Measurements from ENCODE around the gene DCLK2. TPM values are rescaled to one million over a fixed set of nuclear protein-coding genes. Genes with fewer than 3 reads are reported as not detected.

DCLK2 gene
- total and polyA plus RNA-seq, 2 of the 8 experiments (the other 6 are each of a cell fraction or from before 2014, with no cell fraction given): 0.32 to 0.37 TPM

- FAIRE-seq (no peak), DNase-seq (ENCODE audit: low read depth in 1 of 2, low spot score in 2 of 2) (no peak)
- Histone ChIP-seq H4K91ac (replicated peaks; ENCODE audit: insufficient read length, low read length) (no peak overlapping the region), H3K27ac (ENCODE audit: low read depth, low read length) (no peak overlapping the region), H3K79me1 (ENCODE audit: low read depth, low read length) (no peaks in the 10 kb centered on the region), H4K5ac (ENCODE audit: insufficient read length, low read depth, low read length) (no peak overlapping the region), H3K4me1 (replicated peaks in 1 of 4; ENCODE audit: control insufficient read depth in 3 of 4, insufficient read depth in 4 of 4, low read length in 3 of 4) (no peaks in the 10 kb centered on the region), H3K18ac (ENCODE audit: extremely low read depth, low read length) (no peak overlapping the region), H3K23me2 (ENCODE audit: low read depth, low read length) (no peaks in the 10 kb centered on the region), H3K4ac (replicated peaks; ENCODE audit: insufficient read length, low read depth, low read length) (no peak overlapping the region), H3K23ac (ENCODE audit: insufficient read length) (no peak overlapping the region), H3K9ac (replicated peaks in 1 of 4; ENCODE audit: extremely low read depth in 1 of 4, low read depth in 3 of 4, low read length in 3 of 4) (no peak overlapping the region), H2BK120ac (replicated peaks; ENCODE audit: low read depth, low read length) (no peak overlapping the region), H2BK15ac (ENCODE audit: low read length) (no peak overlapping the region), H3K56ac (replicated peaks; ENCODE audit: insufficient read length, low read depth, low read length) (no peak overlapping the region), H3K9me3 (ENCODE audit: insufficient read depth in 2 of 2, low read depth in 1 of 2, low read length in 1 of 2) (no peaks in the 10 kb centered on the region; a peak in 1 of 4 replicates), H3K4me3 (ENCODE audit: extremely low read depth in 1 of 4, insufficient read depth in 2 of 4, low read depth in 3 of 4, low read length in 4 of 4) (no peak overlapping the region), H3K4me2 (ENCODE audit: insufficient read depth in 1 of 2, low read depth in 2 of 2, low read length in 2 of 2) (no peak overlapping the region), H2AK5ac (ENCODE audit: low read depth, low read length) (no peak overlapping the region), H2AFZ (ENCODE audit: low read length) (no peak overlapping the region), H4K8ac (ENCODE audit: extremely low read depth, insufficient read depth, low read length) (no peak overlapping the region), H3K36me3 (ENCODE audit: control insufficient read depth in 2 of 4, insufficient read depth in 4 of 4, low read length in 3 of 4) (no peaks in the 10 kb centered on the region), H3K27me3 (replicated peaks in 1 of 4; ENCODE audit: control insufficient read depth in 3 of 4, extremely low read depth in 1 of 4, insufficient read depth in 3 of 4, low read length in 3 of 4) (no peaks in the 10 kb centered on the region), H2BK12ac (ENCODE audit: low read depth, low read length) (no peak overlapping the region), H4K20me1 (replicated peaks in 1 of 2; ENCODE audit: control insufficient read depth in 1 of 2, insufficient read depth in 2 of 2, low read length in 2 of 2) (no peaks in the 10 kb centered on the region), H3K79me2 (ENCODE audit: control insufficient read depth in 1 of 2, insufficient read depth in 2 of 2, low read length in 2 of 2) (no peaks in the 10 kb centered on the region), H2BK5ac (ENCODE audit: low read depth, low read length) (no peak overlapping the region), H3K14ac (ENCODE audit: insufficient read length) (no peak overlapping the region), H2BK20ac (ENCODE audit: low read length) (no peak overlapping the region)
- WGBS, 2 experiments (ENCODE audit: extremely low coverage in 1 of 2, insufficient coverage in 1 of 2, insufficient read length in 1 of 2, insufficient replicate concordance in 2 of 2, low coverage in 1 of 2, low lambda C conversion rate in 2 of 2, missing lambda C conversion rate in 1 of 2): 90% methylated on average over 4 of the region's 4 CpGs; no CpG with 5 or more reads in 1 of the 2 experiments
- ChIA-PET POLR2A (ENCODE audit: partially characterized antibody) (no interaction called here), CTCF (ENCODE audit: partially characterized antibody) (no interaction called here)
- TF ChIP-seq TCF12 (IDR thresholded peaks at IDR 0.05; ENCODE audit: low read depth, low read length) (no peak), HDAC2 (IDR thresholded peaks at IDR 0.05; ENCODE audit: borderline replicate concordance in 1 of 2, low read depth in 2 of 2, low read length in 2 of 2) (no peak), RFX5 (IDR thresholded peaks at IDR 0.05; ENCODE audit: borderline replicate concordance, low read depth, low read length) (no peak), USF2 (IDR thresholded peaks at IDR 0.05; ENCODE audit: low read length) (no peak), KDM4A (IDR thresholded peaks at IDR 0.05; ENCODE audit: low read depth, low read length, severe bottlenecking) (no peak), CTCF (IDR thresholded peaks at IDR 0.05; ENCODE audit: control extremely low read depth in 1 of 3, insufficient read depth in 1 of 3, low read depth in 1 of 3, low read length in 3 of 3) (no peak), SRF (IDR thresholded peaks at IDR 0.05; ENCODE audit: low read depth, low read length) (no peak), BCL11A (IDR thresholded peaks at IDR 0.05; ENCODE audit: low read depth in 2 of 2, low read length in 2 of 2) (no peak), HDAC6 (IDR thresholded peaks at IDR 0.05; ENCODE audit: low read depth, low read length) (no peak), CTBP2 (IDR thresholded peaks at IDR 0.05; ENCODE audit: borderline replicate concordance, insufficient read depth, insufficient read length, low read length) (no peak)
These were observed 28.6 kb upstream of the DCLK2 start for GRCh38 chr4:150049682-150050081.
